ENCODE results near the gene SAC3D1. TPM values are rescaled to one million over a fixed set of nuclear protein-coding genes. Genes with fewer than 3 reads are reported as not detected.

The SAC3D1 gene
- total RNA-seq, 4 donors from 2014 or later = 3.7 to 105 (median 12.9) TPM

- H3K4me3 ChIP-seq = no peak overlapping the region
- TF ChIP-seq POLR2AphosphoS5 (IDR thresholded peaks at IDR 0.05) = no peak
- no peak for TF ChIP-seq CTCF (IDR thresholded peaks at IDR 0.05)
- no peak for TF ChIP-seq EP300 (IDR thresholded peaks at IDR 0.05; ENCODE audit: low read depth)
- no peak for TF ChIP-seq POLR2A (IDR thresholded peaks at IDR 0.05)
- no peak for DNase-seq
- intact Hi-C loops (cut with DNase I; ENCODE audit: low total_unique reads) = no loop called here
- in situ Hi-C loops (cut with MboI; ENCODE audit: low pct_ligation_motif_present in 1 of 4, low pct_unique_long_range_greater_than_20kb in 1 of 4, low sequenced_read_pairs in 3 of 4) = no loop called here
- no peaks in the 10 kb centered on the region for H3K9me3 ChIP-seq
- 72 to 80% methylated on average over 1 to 3 of the region's 3 CpGs for WGBS, 2 donors (ENCODE audit: low coverage in 1 of 2)
- peaks cover 0 to 7% (median 0%) of the 10 kb centered on the region in 4 donors for H3K4me1 ChIP-seq
- H3K36me3 ChIP-seq = no peaks in the 10 kb centered on the region
- H3K27me3 ChIP-seq = no peaks in the 10 kb centered on the region
- H3K27ac ChIP-seq = no peak overlapping the region
These were observed 18.5 kb downstream of the SAC3D1 start for GRCh38 chr11:65059523-65059922.

- no peak for DNase-seq
- WGBS, 2 donors (ENCODE audit: low coverage in 1 of 2) = 7 to 47% methylated on average over 3 to 10 of the region's 10 CpGs
These were observed 19.2 kb downstream of the SAC3D1 start for GRCh38 chr11:65059959-65060824.

GRCh38 chr11:65060913-65061408 is 20.0 kb downstream of the SAC3D1 start:
- Histone ChIP-seq H3K4me3 (no peak overlapping the region), H3K27me3 (no peaks in the 10 kb centered on the region), H3K4me1 (peaks cover 0 to 7% (median 0%) of the 10 kb centered on the region in 4 donors), H3K36me3 (no peaks in the 10 kb centered on the region), H3K27ac (no peak overlapping the region), H3K9me3 (no peaks in the 10 kb centered on the region)
- 78% methylated on average over 8 of the region's 9 CpGs; no CpG with 5 or more reads in 1 of the 2 donors for WGBS, 2 donors (ENCODE audit: low coverage in 1 of 2)
- TF ChIP-seq POLR2AphosphoS5 (IDR thresholded peaks at IDR 0.05) (no peak), EP300 (IDR thresholded peaks at IDR 0.05; ENCODE audit: low read depth) (no peak), CTCF (IDR thresholded peaks at IDR 0.05) (no peak), POLR2A (IDR thresholded peaks at IDR 0.05) (no peak)
- no peak for DNase-seq
- in situ Hi-C loops (cut with MboI; ENCODE audit: low pct_ligation_motif_present in 1 of 4, low pct_unique_long_range_greater_than_20kb in 1 of 4, low sequenced_read_pairs in 3 of 4) = no loop called here
- intact Hi-C loops (cut with DNase I; ENCODE audit: low total_unique reads) = no loop called here

More at GRCh38 chr11:65059959-65060824, 19.2 kb downstream of the SAC3D1 start:
- Histone ChIP-seq H3K4me1 (peaks cover 0 to 7% (median 0%) of the 10 kb centered on the region in 4 donors), H3K4me3 (no peak overlapping the region), H3K36me3 (no peaks in the 10 kb centered on the region), H3K27ac (no peak overlapping the region), H3K27me3 (no peaks in the 10 kb centered on the region), H3K9me3 (no peaks in the 10 kb centered on the region)
- intact Hi-C loops (cut with DNase I; ENCODE audit: low total_unique reads) (no loop called here), in situ Hi-C loops (cut with MboI; ENCODE audit: low pct_ligation_motif_present in 1 of 4, low pct_unique_long_range_greater_than_20kb in 1 of 4, low sequenced_read_pairs in 3 of 4) (no loop called here)
- TF ChIP-seq CTCF (IDR thresholded peaks at IDR 0.05) (no peak), EP300 (IDR thresholded peaks at IDR 0.05; ENCODE audit: low read depth) (no peak), POLR2AphosphoS5 (IDR thresholded peaks at IDR 0.05) (no peak), POLR2A (IDR thresholded peaks at IDR 0.05) (no peak)

GRCh38 chr11:65063532-65063931 is 22.5 kb downstream of the SAC3D1 start:
- intact Hi-C loops (cut with DNase I; ENCODE audit: low total_unique reads) (no loop called here), in situ Hi-C loops (cut with MboI; ENCODE audit: low pct_ligation_motif_present in 1 of 4, low pct_unique_long_range_greater_than_20kb in 1 of 4, low sequenced_read_pairs in 3 of 4) (no loop called here)

More at GRCh38 chr11:65063532-65063931, 22.5 kb downstream of the SAC3D1 start:
- H3K27ac ChIP-seq = no peak overlapping the region
- no peak for DNase-seq
- H3K36me3 ChIP-seq = no peaks in the 10 kb centered on the region
- WGBS, 2 donors (ENCODE audit: low coverage in 1 of 2) = 74% methylated on average over 3 of the region's 3 CpGs; no CpG with 5 or more reads in 1 of the 2 donors
- H3K4me3 ChIP-seq = no peak overlapping the region
- peaks cover 0 to 4% (median 0%) of the 10 kb centered on the region in 4 donors for H3K4me1 ChIP-seq
- no peaks in the 10 kb centered on the region for H3K27me3 ChIP-seq
- no peaks in the 10 kb centered on the region for H3K9me3 ChIP-seq
- TF ChIP-seq POLR2A (IDR thresholded peaks at IDR 0.05) (no peak), POLR2AphosphoS5 (IDR thresholded peaks at IDR 0.05) (no peak), CTCF (IDR thresholded peaks at IDR 0.05) (no peak), EP300 (IDR thresholded peaks at IDR 0.05; ENCODE audit: low read depth) (no peak)

Measured in transverse colon (tissue), 4 donors.